Hypothalamus (tissue), 51 donors: ENCODE measurements around the gene CHP2.
"Not testable (repeated sequence)": the region's sequence is repeated elsewhere in the genome, so short reads cannot be mapped to it uniquely, and the experiment has no call there.

Experiments
- DNase-seq, 51 donors: peaks; one replicate each; lab custom pipeline; 2025; lab: John Stamatoyannopoulos, UW

The CHP2 gene

GRCh38 chr16:23742766-23743165, 12.1 kb upstream of the CHP2 start:
- no peak for DNase-seq

GRCh38 chr16:23745263-23745662, 9.6 kb upstream of the CHP2 start:
- no peak for DNase-seq

GRCh38 chr16:23748630-23749029, 6.2 kb upstream of the CHP2 start:
- DNase-seq = no peak

- not testable (repeated sequence) for DNase-seq
Observed at GRCh38 chr16:23751053-23751452, 3.8 kb upstream of the CHP2 start.

- no peak for DNase-seq
Observed at GRCh38 chr16:23753908-23754593, 775 bp upstream of the CHP2 start.

GRCh38 chr16:23755484-23755809, 621 bp downstream of the CHP2 start:
- no peak for DNase-seq

- no peak for DNase-seq
Observed at GRCh38 chr16:23757116-23757515, 2.3 kb downstream of the CHP2 start.

GRCh38 chr16:23757937-23758619, 3.3 kb downstream of the CHP2 start:
- DNase-seq = no peak

- DNase-seq = no peak
Observed at GRCh38 chr16:23765933-23766332, 11.1 kb downstream of the CHP2 start.

GRCh38 chr16:23768581-23768980, 13.8 kb downstream of the CHP2 start:
- DNase-seq = no peak

- DNase-seq = no peak
Observed at GRCh38 chr16:23771027-23771426, 16.2 kb downstream of the CHP2 start.

GRCh38 chr16:23771642-23772041, 16.8 kb downstream of the CHP2 start:
- DNase-seq = no peak

GRCh38 chr16:23773339-23773738, 18.5 kb downstream of the CHP2 start:
- no peak for DNase-seq

- no peak for DNase-seq
Observed at GRCh38 chr16:23781176-23781575, 26.4 kb downstream of the CHP2 start.

GRCh38 chr16:23784811-23785447, 30.1 kb downstream of the CHP2 start:
- DNase-seq = no peak

GRCh38 chr16:23785842-23786241, 31.0 kb downstream of the CHP2 start:
- DNase-seq = no peak

GRCh38 chr16:23786964-23787561, 32.2 kb downstream of the CHP2 start:
- DNase-seq = no peak

GRCh38 chr16:23788685-23789084, 33.9 kb downstream of the CHP2 start:
- DNase-seq = no peak

GRCh38 chr16:23795378-23795777, 40.6 kb downstream of the CHP2 start:
- no peak for DNase-seq

GRCh38 chr16:23796941-23797340, 42.1 kb downstream of the CHP2 start:
- DNase-seq = no peak

- DNase-seq = peak in 50 of 51 donors; percentile 0 to 77 (median 42)
Observed at GRCh38 chr16:23801378-23801777, 46.6 kb downstream of the CHP2 start.

- DNase-seq = no peak
Observed at GRCh38 chr16:23802776-23803175, 48.0 kb downstream of the CHP2 start.
